ENCODE measurements around the gene OVCA2.

GRCh38 chr17:2027528-2028233 is 14.1 kb upstream of the OVCA2 start:
- no peak for TF ChIP-seq USF2 (IDR thresholded peaks at IDR 0.05)
- no peak for TF ChIP-seq EP300 (IDR thresholded peaks at IDR 0.05)
- TF ChIP-seq JUN (IDR thresholded peaks at IDR 0.05) = no peak
- TF ChIP-seq POLR2A (IDR thresholded peaks at IDR 0.05; ENCODE audit: low read length) = no peak
- TF ChIP-seq CTCF (IDR thresholded peaks at IDR 0.05) = no peak
- TF ChIP-seq CHD2 (IDR thresholded peaks at IDR 0.05; ENCODE audit: low read length, partially characterized antibody) = no peak

Data from A549 (cell line).